ENCODE results near the gene UTF1. TPM values are rescaled to one million over a fixed set of nuclear protein-coding genes. Genes with fewer than 3 reads are reported as not detected.

The UTF1 gene
- total and polyA plus RNA-seq, 9 of the 15 experiments (the other 6 are each of a cell fraction or from before 2014, with no cell fraction given), result 0.35 to 0.46 TPM; not detected in 7

- Histone ChIP-seq H3K4me1 (replicated peaks in 1 of 2; ENCODE audit: control insufficient read depth in 2 of 2, insufficient read depth in 2 of 2, low read length in 2 of 2) (peaks cover under 1 to 52% of the 10 kb centered on the region in 2 experiments), H3K27ac (ENCODE audit: extremely low read depth, low read depth, low read length) (no peak within 1 kb of the TSS), H3K27me3 (ENCODE audit: control insufficient read depth in 2 of 2, insufficient read depth in 2 of 2, low read length in 2 of 2) (no peaks in the 10 kb centered on the region), H3K4me3 (no peak within 1 kb of the TSS), H2AFZ (ENCODE audit: low read depth, low read length) (no peak within 1 kb of the TSS), H3K9me1 (ENCODE audit: control insufficient read depth, insufficient read depth, low read length) (no peaks in the 10 kb centered on the region), H3K79me2 (ENCODE audit: control insufficient read depth, insufficient read depth, low read length) (no peaks in the 10 kb centered on the region), H3K9ac (ENCODE audit: insufficient read depth in 1 of 2, low read depth in 2 of 2, low read length in 2 of 2) (no peak within 1 kb of the TSS), H3K9me3 (replicated peaks; ENCODE audit: control insufficient read depth, insufficient read depth, low read depth, low read length) (no peaks in the 10 kb centered on the region), H3K4me2 (ENCODE audit: insufficient read depth, low read length) (no peak within 1 kb of the TSS), H4K20me1 (replicated peaks; ENCODE audit: control insufficient read depth, insufficient read depth, low read length) (no peaks in the 10 kb centered on the region), H3K36me3 (ENCODE audit: control insufficient read depth, insufficient read depth, low read length) (no peaks in the 10 kb centered on the region)
- ChIA-PET POLR2A (no interaction called here), CTCF (ENCODE audit: low intra/inter-chr PET ratio) (no interaction called here)
- BruUV-seq (replicated peaks), result no TSS peak
- DNase-seq (ENCODE audit: extremely low read depth in 1 of 4, low spot score in 3 of 4), result no peak
- 42% methylated on average over 8 of the region's 60 CpGs for WGBS (ENCODE audit: insufficient coverage, low coverage, missing lambda C conversion rate)
- in situ Hi-C loops (cut with MboI) (no loop called here), intact Hi-C loops (cut with micrococcal nuclease) (no loop called here)
- TF ChIP-seq MEIS2 (IDR thresholded peaks at IDR 0.05; ENCODE audit: partially characterized antibody) (no peak), MTA1 (IDR thresholded peaks at IDR 0.05; ENCODE audit: borderline replicate concordance) (no peak), ZNF143 (CRISPR knock-in tag; IDR thresholded peaks at IDR 0.05) (no peak), HNRNPUL1 (IDR thresholded peaks at IDR 0.05; ENCODE audit: low read length) (no peak), PCBP1 (IDR thresholded peaks at IDR 0.05; ENCODE audit: low read depth, low read length, poor library complexity, severe bottlenecking) (no peak), FOXA3 (CRISPR knock-in tag; conservative IDR thresholded peaks at IDR 0.05 in 1 of 2, IDR thresholded peaks at IDR 0.05 in 1 of 2) (no peak), MAX (CRISPR knock-in tag; IDR thresholded peaks at IDR 0.05) (no peak), ATF6 (CRISPR knock-in tag; IDR thresholded peaks at IDR 0.05) (no peak), ZNF23 (CRISPR knock-in tag; IDR thresholded peaks at IDR 0.05) (no peak), MXD1 (CRISPR knock-in tag; IDR thresholded peaks at IDR 0.05; ENCODE audit: borderline replicate concordance, poor library complexity, severe bottlenecking) (no peak)
- no peak for ATAC-seq
- FAIRE-seq, result no peak
Observed at GRCh38 chr10:133237588-133238465, 7.8 kb downstream of the UTF1 start, which contains the start of gene VENTX. Gene VENTX (plus strand): TSS chr10:133237855. CDS start chr10:133237915, 60 bp downstream.

Measured in K562 (cell line).